Hepatocyte (in vitro differentiated cells): ENCODE results near the gene ADCYAP1R1. TPM values are rescaled to one million over a fixed set of nuclear protein-coding genes. Genes with fewer than 3 reads are reported as not detected.

Experiments
- DNase-seq: peaks from one replicate; pipeline ENCODE4 v3.0.0-alpha.2; 2016; ENCODE audit warnings: low spot score
- H2AFZ ChIP-seq: fragments of 200-600 bp; sonication (generic); 2 replicates; pipeline ENCODE4 v1.6.0; 2016; ENCODE audit warnings: antibody characterized with exemption, mild to moderate bottlenecking
- H3K27ac ChIP-seq: fragments of 200-600 bp; sonication (generic); 2 replicates; pipeline ENCODE4 v1.5.1; 2016; ENCODE audit warnings: mild to moderate bottlenecking
- H3K27me3 ChIP-seq: fragments of 200-600 bp; sonication (generic); 2 replicates; pipeline ENCODE4 v1.6.1; 2016
- H3K36me3 ChIP-seq: fragments of 200-600 bp; sonication (generic); replicated peaks from 2 replicates; pipeline ENCODE4 v1.5.1; 2016; ENCODE audit warnings: low read depth; ENCODE audit not compliant: insufficient read depth
- H3K4me1 ChIP-seq: fragments of 200-600 bp; sonication (generic); 2 replicates; pipeline ENCODE4 v1.5.1; 2016; ENCODE audit warnings: mild to moderate bottlenecking, moderate library complexity; ENCODE audit not compliant: insufficient read depth
- H3K4me2 ChIP-seq: fragments of 200-600 bp; sonication (generic); 2 replicates; pipeline ENCODE4 v1.6.0; 2016
- H3K4me3 ChIP-seq: fragments of 200-600 bp; sonication (generic); 2 replicates; pipeline ENCODE4 v1.5.1; 2016; ENCODE audit warnings: mild to moderate bottlenecking
- H3K79me2 ChIP-seq: fragments of 200-600 bp; sonication (generic); 2 replicates; pipeline ENCODE4 v1.6.0; 2017; ENCODE audit warnings: mild to moderate bottlenecking
- H3K9me2 ChIP-seq: fragments of 200-600 bp; sonication (generic); replicated peaks from 2 replicates; pipeline ENCODE4 v1.6.0; 2017; ENCODE audit warnings: mild to moderate bottlenecking; ENCODE audit not compliant: insufficient read depth
- H3K9me3 ChIP-seq: fragments of 200-600 bp; sonication (generic); 2 replicates; pipeline ENCODE4 v1.5.1; 2016; ENCODE audit warnings: low read depth, mild to moderate bottlenecking
- H4K20me1 ChIP-seq: fragments of 200-600 bp; sonication (generic); 2 replicates; pipeline ENCODE4 v1.6.0; 2016; ENCODE audit warnings: mild to moderate bottlenecking; ENCODE audit not compliant: insufficient read depth, poor library complexity, severe bottlenecking
- EZH2 ChIP-seq: fragments of 200-600 bp; sonication (generic); IDR thresholded peaks from 2 replicates; pipeline ENCODE4 v1.6.1; 2016; ENCODE audit warnings: antibody characterized with exemption, mild to moderate bottlenecking, borderline replicate concordance
- EZH2phosphoT487 ChIP-seq: fragments of 200-600 bp; sonication (generic); IDR thresholded peaks from one replicate; pipeline ENCODE4 v1.6.1; 2018; ENCODE audit warnings: antibody characterized with exemption, mild to moderate bottlenecking, low read depth, moderate library complexity; ENCODE audit not compliant: unreplicated experiment, severe bottlenecking
- WGBS: methylation state at CpG from one replicate; pipeline ENCODE4 v1.1.6; 2016; ENCODE audit warnings: low lambda C conversion rate; ENCODE audit errors: missing lambda C conversion rate; 5-methylcytosine and 5-hydroxymethylcytosine counted together
- polyA plus RNA-seq: library from polyadenylated mRNA; unstranded; fragments of >200 nt; fragmentation: Nextera tagmentation; extraction: Ambion mirVana; gene quantifications from 2 replicates; pipeline ENCODE4 v1.2.1, GENCODE V29; 2016
- total RNA-seq: library from RNA; depleted of rRNA; stranded (reverse); fragments of >200 nt; gene quantifications from 2 replicates; pipeline ENCODE4 v1.2.3, GENCODE V29; 2014
- TF ChIP-seq, protein P1 (sequence below): fragments of 200-600 bp; sonication (generic); IDR thresholded peaks from 2 replicates; pipeline ENCODE4 v1.5.1; 2016; ENCODE audit warnings: antibody characterized with exemption, mild to moderate bottlenecking; ENCODE audit not compliant: poor library complexity

ADCYAP1R1 gene
- total and polyA plus RNA-seq, 2 experiments from 2014 or later: 0.10 TPM; not detected in 1

DNA sequence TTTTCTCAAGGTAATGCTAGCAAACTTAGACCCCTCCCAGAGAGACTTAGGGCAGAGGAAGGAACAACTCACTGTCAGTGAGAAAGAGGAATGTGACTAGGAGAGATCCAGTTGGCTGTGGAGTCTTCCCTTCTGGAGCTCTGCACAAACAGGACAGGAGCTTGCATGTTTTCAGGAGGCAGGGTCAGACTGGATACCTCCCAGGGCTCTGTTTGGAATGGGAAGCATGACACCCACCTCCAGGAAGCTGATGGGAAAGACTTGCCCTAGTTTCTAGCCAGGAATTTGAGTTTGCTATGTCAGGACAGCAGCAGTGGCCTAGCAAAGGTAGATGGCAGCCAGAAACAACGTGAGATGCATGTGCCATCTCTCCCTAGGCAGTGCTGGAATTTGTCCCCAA is 47.7 kb upstream of the ADCYAP1R1 start:
- no peaks in the 10 kb centered on the region for H3K9me2 ChIP-seq
- H3K9me3 ChIP-seq: no peaks in the 10 kb centered on the region
- WGBS: 79% methylated on average over 1 of the region's 1 CpG
- no peak overlapping the region for H3K27ac ChIP-seq
- no peak for TF ChIP-seq EZH2
- TF ChIP-seq, protein P1, sequence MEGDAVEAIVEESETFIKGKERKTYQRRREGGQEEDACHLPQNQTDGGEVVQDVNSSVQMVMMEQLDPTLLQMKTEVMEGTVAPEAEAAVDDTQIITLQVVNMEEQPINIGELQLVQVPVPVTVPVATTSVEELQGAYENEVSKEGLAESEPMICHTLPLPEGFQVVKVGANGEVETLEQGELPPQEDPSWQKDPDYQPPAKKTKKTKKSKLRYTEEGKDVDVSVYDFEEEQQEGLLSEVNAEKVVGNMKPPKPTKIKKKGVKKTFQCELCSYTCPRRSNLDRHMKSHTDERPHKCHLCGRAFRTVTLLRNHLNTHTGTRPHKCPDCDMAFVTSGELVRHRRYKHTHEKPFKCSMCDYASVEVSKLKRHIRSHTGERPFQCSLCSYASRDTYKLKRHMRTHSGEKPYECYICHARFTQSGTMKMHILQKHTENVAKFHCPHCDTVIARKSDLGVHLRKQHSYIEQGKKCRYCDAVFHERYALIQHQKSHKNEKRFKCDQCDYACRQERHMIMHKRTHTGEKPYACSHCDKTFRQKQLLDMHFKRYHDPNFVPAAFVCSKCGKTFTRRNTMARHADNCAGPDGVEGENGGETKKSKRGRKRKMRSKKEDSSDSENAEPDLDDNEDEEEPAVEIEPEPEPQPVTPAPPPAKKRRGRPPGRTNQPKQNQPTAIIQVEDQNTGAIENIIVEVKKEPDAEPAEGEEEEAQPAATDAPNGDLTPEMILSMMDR: no peak
- no peak for TF ChIP-seq EZH2phosphoT487
- no peaks in the 10 kb centered on the region for H3K36me3 ChIP-seq
- no peak overlapping the region for H3K4me2 ChIP-seq
- peaks cover 14% of the 10 kb centered on the region for H3K27me3 ChIP-seq
- H3K4me3 ChIP-seq: no peak overlapping the region
- H3K4me1 ChIP-seq: no peaks in the 10 kb centered on the region
- no peak overlapping the region for H2AFZ ChIP-seq
- H3K79me2 ChIP-seq: no peaks in the 10 kb centered on the region
- H4K20me1 ChIP-seq: no peaks in the 10 kb centered on the region
- DNase-seq: no peak

DNA sequence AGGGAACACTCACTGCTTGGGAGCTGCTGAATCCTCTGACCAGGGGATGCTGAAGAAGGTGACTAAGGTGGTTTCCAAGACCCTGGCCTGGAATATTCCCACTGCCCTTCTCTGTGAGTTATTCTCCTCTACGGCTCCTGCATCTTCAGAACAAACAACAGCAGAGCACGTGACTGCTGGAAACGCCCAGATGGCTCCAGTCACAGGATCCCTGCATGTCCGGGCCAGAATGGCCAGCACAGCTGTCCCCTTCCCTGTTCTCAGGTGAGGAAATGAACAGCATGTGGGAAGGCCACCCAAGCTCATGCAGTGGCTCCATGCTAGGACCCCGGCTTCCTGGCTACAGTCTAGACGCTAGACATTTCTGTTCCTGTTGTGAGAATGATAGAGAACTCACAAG is 45.3 kb upstream of the ADCYAP1R1 start:
- H3K9me3 ChIP-seq: no peaks in the 10 kb centered on the region
- no peak overlapping the region for H2AFZ ChIP-seq
- no peak overlapping the region for H3K4me3 ChIP-seq
- no peaks in the 10 kb centered on the region for H3K79me2 ChIP-seq
- no peaks in the 10 kb centered on the region for H4K20me1 ChIP-seq
- peaks cover 17% of the 10 kb centered on the region for H3K27me3 ChIP-seq
- H3K4me1 ChIP-seq: no peaks in the 10 kb centered on the region
- 75% methylated on average over 6 of the region's 6 CpGs for WGBS
- no peaks in the 10 kb centered on the region for H3K9me2 ChIP-seq
- no peaks in the 10 kb centered on the region for H3K36me3 ChIP-seq
- DNase-seq: no peak
- no peak overlapping the region for H3K4me2 ChIP-seq
- TF ChIP-seq, protein P1: no peak
- no peak for TF ChIP-seq EZH2
- no peak for TF ChIP-seq EZH2phosphoT487
- no peak overlapping the region for H3K27ac ChIP-seq

DNA sequence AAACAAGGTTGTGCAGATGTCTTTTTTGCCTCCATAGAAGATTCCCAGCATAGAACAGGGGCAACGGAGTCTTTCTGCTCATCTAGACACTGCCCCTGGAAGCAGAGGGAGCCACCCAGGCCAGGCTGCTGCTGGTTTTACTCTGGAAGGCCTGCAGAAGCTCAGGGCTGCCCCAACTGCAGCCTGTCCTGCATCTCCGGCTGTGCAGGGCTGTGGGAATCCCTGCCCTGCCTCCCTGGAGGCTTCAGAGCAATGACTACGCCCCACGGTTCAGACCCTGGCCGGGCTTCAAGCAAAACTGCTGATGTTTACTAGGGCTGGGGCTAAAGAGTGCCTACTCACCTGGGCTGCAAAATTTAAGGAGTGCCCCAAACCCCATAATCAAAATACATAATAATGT is 44.5 kb upstream of the ADCYAP1R1 start:
- TF ChIP-seq EZH2 (no peak), EZH2phosphoT487 (no peak)
- TF ChIP-seq, protein P1: no peak
- Histone ChIP-seq H3K27me3 (peaks cover 17% of the 10 kb centered on the region), H3K9me2 (no peaks in the 10 kb centered on the region), H3K4me1 (no peaks in the 10 kb centered on the region), H3K79me2 (no peaks in the 10 kb centered on the region), H3K36me3 (no peaks in the 10 kb centered on the region), H3K27ac (no peak overlapping the region), H3K4me2 (no peak overlapping the region), H4K20me1 (no peaks in the 10 kb centered on the region), H3K4me3 (no peak overlapping the region), H2AFZ (no peak overlapping the region), H3K9me3 (no peaks in the 10 kb centered on the region)
- 74% methylated on average over 5 of the region's 5 CpGs for WGBS
- DNase-seq: no peak

DNA sequence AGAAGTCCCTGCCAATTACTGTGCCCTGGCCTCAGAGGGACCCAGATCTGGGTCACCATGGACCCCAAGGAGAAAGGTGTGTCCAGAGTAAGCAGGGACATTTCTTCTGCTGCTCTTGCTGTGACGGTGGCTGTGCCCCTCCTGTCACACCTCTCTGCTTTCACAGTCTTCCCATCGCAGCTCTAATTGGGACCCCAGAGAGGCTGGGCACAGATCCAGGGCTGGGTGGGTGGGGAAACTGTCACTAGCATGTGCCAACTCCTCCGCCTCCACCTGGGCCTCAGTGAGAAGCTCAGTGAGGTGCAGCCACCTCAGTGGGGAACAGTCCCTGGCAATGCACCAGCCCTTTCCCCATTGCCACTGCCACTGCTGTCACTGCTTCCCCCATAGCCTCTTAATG is 37.3 kb upstream of the ADCYAP1R1 start:
- Histone ChIP-seq H3K27ac (no peak overlapping the region), H3K9me2 (no peaks in the 10 kb centered on the region), H3K79me2 (no peaks in the 10 kb centered on the region), H3K27me3 (no peaks in the 10 kb centered on the region), H2AFZ (no peak overlapping the region), H3K4me2 (no peak overlapping the region), H4K20me1 (no peaks in the 10 kb centered on the region), H3K36me3 (no peaks in the 10 kb centered on the region), H3K4me3 (no peak overlapping the region), H3K4me1 (no peaks in the 10 kb centered on the region), H3K9me3 (no peaks in the 10 kb centered on the region)
- no peak for TF ChIP-seq EZH2phosphoT487
- TF ChIP-seq EZH2: no peak
- TF ChIP-seq, protein P1: no peak
- DNase-seq: no peak
- 88% methylated on average over 3 of the region's 3 CpGs for WGBS
